ENCODE measurements around the gene KLHL13. TPM values are rescaled to one million over a fixed set of nuclear protein-coding genes. Genes with fewer than 3 reads are reported as not detected.
A peak's percentile ranks its signal among the peaks of the same experiment; 100 is the strongest.

The KLHL13 gene
- total and polyA plus RNA-seq, 10 of the 15 experiments (the other 5 are each of a cell fraction or from before 2014, with no cell fraction given): 8.2 to 34.1 (median 13.8) TPM

GRCh38 chrX:118062048-118062789 lies 54.4 kb downstream of the KLHL13 start (continued):
- no peak for TF ChIP-seq ASH2L (IDR thresholded peaks at IDR 0.05; ENCODE audit: borderline replicate concordance, low read depth)
- peak; percentile 20; the same call in 1 of the 2 replicates for TF ChIP-seq SPI1 (IDR thresholded peaks at IDR 0.05; ENCODE audit: borderline replicate concordance, insufficient read depth, low read depth, low read length)
- TF ChIP-seq ZBTB40 (IDR thresholded peaks at IDR 0.05; ENCODE audit: borderline replicate concordance): no peak
- no peak for TF ChIP-seq BACH1 (IDR thresholded peaks at IDR 0.05; ENCODE audit: borderline replicate concordance)
- 0 out of 2 replicates have a peak, but pooled peaks have one; percentile 13 for TF ChIP-seq CREM (IDR thresholded peaks at IDR 0.05; ENCODE audit: low read depth)
- TF ChIP-seq MLLT1 (IDR thresholded peaks at IDR 0.05): no peak
- TF ChIP-seq JUNB (IDR thresholded peaks at IDR 0.05): peak; percentile 81

All from GM12878 (cell line).